GM23248 (cell line): ENCODE data around the gene LOXL4. TPM values are rescaled to one million over a fixed set of nuclear protein-coding genes. Genes with fewer than 3 reads are reported as not detected.

Experiments used
- DNase-seq: peaks from one replicate; pipeline ENCODE4 v3.0.0-alpha.2; 2015
- H2AFZ ChIP-seq: fragments of 200-600 bp; sonication (generic); 2 replicates; pipeline ENCODE4 v1.6.1; 2016; ENCODE audit warnings: antibody characterized with exemption
- H3F3A ChIP-seq: fragments of 200-600 bp; sonication (generic); 2 replicates; pipeline ENCODE4 v1.6.1; 2016; ENCODE audit warnings: mild to moderate bottlenecking, antibody characterized with exemption, mixed run types; ENCODE audit not compliant: insufficient read depth
- H3K27ac ChIP-seq: fragments of 200-600 bp; sonication (generic); 2 replicates; pipeline ENCODE4 v1.5.1; 2016; ENCODE audit warnings: mild to moderate bottlenecking
- H3K27me3 ChIP-seq: fragments of 200-600 bp; sonication (generic); replicated peaks from 2 replicates; pipeline ENCODE4 v1.6.1; 2016; ENCODE audit warnings: mild to moderate bottlenecking; ENCODE audit not compliant: insufficient read depth
- H3K36me3 ChIP-seq: fragments of 200-600 bp; sonication (generic); 2 replicates; pipeline ENCODE4 v1.6.1; 2016; ENCODE audit warnings: low read depth, mild to moderate bottlenecking
- H3K4me1 ChIP-seq: fragments of 200-600 bp; sonication (generic); 2 replicates; pipeline ENCODE4 v1.6.1; 2016; ENCODE audit warnings: mild to moderate bottlenecking; ENCODE audit not compliant: insufficient read depth
- H3K4me2 ChIP-seq: fragments of 200-600 bp; sonication (generic); one replicate; pipeline ENCODE4 v1.6.1; 2016; ENCODE audit warnings: mild to moderate bottlenecking; ENCODE audit not compliant: unreplicated experiment
- H3K4me3 ChIP-seq: fragments of 200-600 bp; sonication (generic); 2 replicates; pipeline ENCODE4 v1.5.1; 2016; ENCODE audit warnings: mild to moderate bottlenecking
- H3K79me2 ChIP-seq: fragments of 200-600 bp; sonication (generic); 2 replicates; pipeline ENCODE4 v1.6.1; 2016; ENCODE audit warnings: mild to moderate bottlenecking; ENCODE audit not compliant: insufficient read depth
- H3K9ac ChIP-seq: fragments of 200-600 bp; sonication (generic); 2 replicates; pipeline ENCODE4 v1.6.1; 2016; ENCODE audit warnings: mild to moderate bottlenecking
- H3K9me2 ChIP-seq: fragments of 200-600 bp; sonication (generic); 2 replicates; pipeline ENCODE4 v1.6.1; 2016; ENCODE audit warnings: mixed run types, mild to moderate bottlenecking, moderate library complexity; ENCODE audit not compliant: insufficient read depth
- H3K9me3 ChIP-seq: fragments of 200-600 bp; sonication (generic); one replicate; pipeline ENCODE4 v1.6.1; 2017; ENCODE audit warnings: low read depth
- H4K20me1 ChIP-seq: fragments of 200-600 bp; sonication (generic); 2 replicates; pipeline ENCODE4 v1.6.0; 2016; ENCODE audit not compliant: insufficient read depth
- EZH2 ChIP-seq: fragments of 200-600 bp; sonication (generic); IDR thresholded peaks from 2 replicates; pipeline ENCODE4 v1.6.1; 2018; ENCODE audit warnings: antibody characterized with exemption, mild to moderate bottlenecking; ENCODE audit not compliant: insufficient read depth, poor library complexity, severe bottlenecking
- EZH2phosphoT487 ChIP-seq: fragments of 200-600 bp; sonication (generic); IDR thresholded peaks from 2 replicates; pipeline ENCODE4 v1.6.1; 2018; ENCODE audit warnings: antibody characterized with exemption, moderate library complexity, mild to moderate bottlenecking, low read depth; ENCODE audit not compliant: insufficient read depth
- WGBS, 2 experiments: methylation state at CpG; one replicate each; pipeline ENCODE4 v1.1.6; 2015 to 2017; ENCODE audit warnings: low lambda C conversion rate in 2 of 2, low coverage in 1 of 2; ENCODE audit errors: missing lambda C conversion rate in 2 of 2; 5-methylcytosine and 5-hydroxymethylcytosine counted together
- in situ Hi-C: fragments of 300-500 bp; cut with MboI; formaldehyde crosslinking; loops from 2 replicates; pipeline ENCODE4 v1.15.0; 2020
- polyA plus RNA-seq: library from polyadenylated mRNA; unstranded; fragments of >200 nt; fragmentation: Nextera tagmentation; extraction: Ambion mirVana; gene quantifications from 2 replicates; pipeline ENCODE4 v1.2.1, GENCODE V29; 2016
- total RNA-seq: library from RNA; depleted of rRNA; stranded (reverse); fragments of >200 nt; shearing (Covaris generic); gene quantifications from 2 replicates; pipeline ENCODE4 v1.2.3, GENCODE V29; 2014

Gene LOXL4
- total and polyA plus RNA-seq, 2 experiments from 2014 or later, result 319 to 496 TPM

GRCh38 chr10:98303569-98303968 lies 35.6 kb upstream of the LOXL4 start:
- in situ Hi-C loops, result no loop called here
- Histone ChIP-seq H3K9ac (no peak overlapping the region), H3K4me1 (no peaks in the 10 kb centered on the region), H3K9me2 (no peaks in the 10 kb centered on the region), H3K27ac (no peak overlapping the region), H3K4me2 (no peak overlapping the region), H3K4me3 (no peak overlapping the region), H4K20me1 (no peaks in the 10 kb centered on the region), H3K79me2 (no peaks in the 10 kb centered on the region), H3K9me3 (no peaks in the 10 kb centered on the region), H3F3A (no peaks in the 10 kb centered on the region), H3K27me3 (no peaks in the 10 kb centered on the region), H3K36me3 (no peaks in the 10 kb centered on the region), H2AFZ (no peak overlapping the region)
- DNase-seq, result no peak
- TF ChIP-seq EZH2phosphoT487, result no peak
- TF ChIP-seq EZH2, result no peak

- Histone ChIP-seq H3K4me2 (no peak overlapping the region), H3K27me3 (no peaks in the 10 kb centered on the region), H3K79me2 (no peaks in the 10 kb centered on the region), H3K27ac (no peak overlapping the region), H3K4me1 (no peaks in the 10 kb centered on the region), H3F3A (no peaks in the 10 kb centered on the region), H3K9me2 (no peaks in the 10 kb centered on the region), H3K9ac (no peak overlapping the region), H3K4me3 (no peak overlapping the region), H3K36me3 (no peaks in the 10 kb centered on the region), H2AFZ (no peak overlapping the region), H4K20me1 (no peaks in the 10 kb centered on the region), H3K9me3 (no peaks in the 10 kb centered on the region)
- in situ Hi-C loops, result no loop called here
- 35 to 37% methylated on average over 4 of the region's 4 CpGs for WGBS, 2 experiments
- TF ChIP-seq EZH2 (no peak), EZH2phosphoT487 (no peak)
- peak; percentile 56 for DNase-seq
Measured at GRCh38 chr10:98302741-98303365, 34.9 kb upstream of the LOXL4 start.

DNA sequence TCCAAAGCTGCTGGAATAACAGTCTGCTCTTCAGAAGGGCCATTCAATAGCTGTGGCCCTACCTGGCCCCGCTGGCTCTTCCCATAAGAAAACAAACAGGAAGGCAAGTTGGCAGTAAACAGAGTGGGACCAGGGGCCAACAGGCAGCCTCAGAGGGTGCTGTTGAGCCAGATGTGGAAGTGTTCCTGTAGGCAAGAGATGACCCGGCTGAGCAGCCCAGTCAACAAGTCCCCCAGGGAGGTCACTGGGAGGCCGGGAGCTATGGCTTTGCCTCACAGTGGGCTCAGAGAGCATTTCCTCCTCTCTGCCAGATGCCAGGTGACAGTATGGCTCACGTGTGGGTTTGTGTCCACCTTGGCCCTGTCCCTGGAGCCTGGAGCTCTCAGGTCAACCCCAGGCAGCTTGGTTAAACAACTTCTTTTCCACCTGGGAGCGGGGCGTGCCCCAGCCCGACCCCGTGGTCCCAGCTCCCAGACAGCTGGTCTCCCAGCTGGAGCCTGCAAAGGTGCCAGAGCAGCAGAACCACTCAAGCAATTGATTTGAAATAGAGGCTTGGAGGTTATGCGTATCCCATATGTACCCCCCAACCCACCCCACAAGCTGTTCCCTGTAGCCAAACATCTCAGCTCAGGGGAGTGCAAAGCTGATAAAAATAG lies 33.8 kb upstream of the LOXL4 start:
- H3K27ac ChIP-seq, result no peak overlapping the region
- WGBS, 2 experiments, result 65 to 68% methylated on average over 9 of the region's 9 CpGs
- peaks cover under 1% of the 10 kb centered on the region; the same call in 1 of the 2 replicates for H3K4me1 ChIP-seq
- H3K9ac ChIP-seq, result no peak overlapping the region
- in situ Hi-C loops, result no loop called here
- H2AFZ ChIP-seq, result no peak overlapping the region
- H3K9me2 ChIP-seq, result no peaks in the 10 kb centered on the region
- no peaks in the 10 kb centered on the region for H3K9me3 ChIP-seq
- no peaks in the 10 kb centered on the region for H3K27me3 ChIP-seq
- no peaks in the 10 kb centered on the region for H3K36me3 ChIP-seq
- TF ChIP-seq EZH2phosphoT487 (no peak), EZH2 (no peak)
- no peaks in the 10 kb centered on the region for H4K20me1 ChIP-seq
- H3K4me3 ChIP-seq, result no peak overlapping the region
- no peak overlapping the region for H3K4me2 ChIP-seq
- DNase-seq, result no peak
- H3F3A ChIP-seq, result no peaks in the 10 kb centered on the region
- H3K79me2 ChIP-seq, result no peaks in the 10 kb centered on the region

DNA sequence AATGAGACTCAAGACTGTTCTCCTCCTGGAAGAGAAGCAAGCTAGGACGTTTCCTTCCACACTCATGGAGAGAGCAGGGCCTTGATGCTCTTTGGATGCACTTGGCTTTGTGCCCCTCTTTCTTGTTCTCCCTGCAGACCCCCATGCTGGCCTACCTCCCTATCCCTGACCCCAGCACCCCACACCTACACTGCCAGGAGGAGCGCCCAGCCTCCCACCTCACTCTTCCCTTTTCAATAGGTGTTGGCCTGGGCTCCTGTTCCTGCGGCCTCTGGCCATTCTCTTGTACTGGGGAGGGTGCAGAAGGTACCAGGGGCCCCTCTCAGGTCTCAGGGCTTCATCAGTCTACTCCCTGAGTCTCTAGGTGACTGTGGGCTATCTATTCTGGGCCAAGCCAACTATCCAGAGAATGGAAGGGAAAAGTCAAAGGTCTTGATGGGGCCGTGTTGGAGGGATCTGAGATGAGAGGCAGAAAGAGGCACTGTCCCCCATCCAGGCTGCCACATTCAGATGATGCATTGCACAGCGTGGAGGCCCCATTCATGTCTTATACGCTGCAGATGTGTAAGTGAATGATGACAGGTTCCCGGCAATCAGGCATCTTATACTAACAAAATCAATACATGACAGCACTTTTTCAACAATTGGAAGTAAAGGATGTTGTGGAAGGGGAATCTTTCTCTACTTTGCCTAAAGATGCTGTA lies 32.7 kb upstream of the LOXL4 start:
- DNase-seq, result no peak
- Histone ChIP-seq H3K36me3 (no peaks in the 10 kb centered on the region), H2AFZ (no peak overlapping the region), H3K79me2 (no peaks in the 10 kb centered on the region), H3K4me3 (no peak overlapping the region), H3K27ac (no peak overlapping the region), H3K9me2 (no peaks in the 10 kb centered on the region), H3K4me1 (peaks cover 12% of the 10 kb centered on the region), H4K20me1 (no peaks in the 10 kb centered on the region), H3K4me2 (no peak overlapping the region), H3K27me3 (no peaks in the 10 kb centered on the region), H3K9ac (no peak overlapping the region), H3K9me3 (no peaks in the 10 kb centered on the region), H3F3A (peaks cover 3% of the 10 kb centered on the region; the same call in 1 of the 2 replicates)
- TF ChIP-seq EZH2phosphoT487, result no peak
- TF ChIP-seq EZH2, result no peak
- in situ Hi-C loops, result no loop called here
- 72 to 73% methylated on average over 7 of the region's 7 CpGs for WGBS, 2 experiments
